Stomach (tissue), 4 donors: ENCODE data around the gene ASPDH.

ENCODE experiments used
- CTCF ChIP-seq, 7 experiments: fragments of 450-650 bp in 4 of 7; fragments of 200-600 bp in 3 of 7; sonication (generic) in 3 of 7; IDR thresholded peaks; one replicate each; pipeline ENCODE4 v1.5.1; 2016 to 2019; ENCODE audit warnings: antibody characterized with exemption in 7 of 7, control low read depth in 2 of 7, mild to moderate bottlenecking in 1 of 7
- POLR2A ChIP-seq, 4 donors: fragments of 450-650 bp; IDR thresholded peaks; one replicate each; pipeline ENCODE4 v1.6.1; 2016; ENCODE audit warnings: antibody characterized with exemption in 4 of 4, control low read depth in 2 of 4, mild to moderate bottlenecking in 1 of 4, moderate library complexity in 1 of 4

GRCh38 chr19:50482916-50483315 is 30.8 kb downstream of the ASPDH start:
- no peak for TF ChIP-seq CTCF (IDR thresholded peaks at IDR 0.05)
- no peak for TF ChIP-seq POLR2A (IDR thresholded peaks at IDR 0.05)
